PFSK-1 (cell line): ENCODE data around the gene CCDC93.

Experiments
- FOXP2 ChIP-seq: optimal IDR thresholded peaks from 2 replicates; pipeline ENCODE3; 2011; ENCODE audit warnings: borderline replicate concordance, control low read depth, inconsistent platforms; ENCODE audit not compliant: insufficient read depth; ENCODE audit errors: extremely low read length, extremely low read depth
- POLR2AphosphoS5 ChIP-seq: IDR thresholded peaks from 2 replicates; pipeline ENCODE4 v1.6.1; 2012; ENCODE audit warnings: low read depth, mild to moderate bottlenecking, control low read depth, low read length, moderate library complexity
- SIN3A ChIP-seq: IDR thresholded peaks from 2 replicates; pipeline ENCODE4 v1.6.1; 2012; ENCODE audit warnings: mild to moderate bottlenecking, low read length, moderate library complexity, borderline replicate concordance; ENCODE audit not compliant: insufficient read depth
- TAF1 ChIP-seq: IDR thresholded peaks from 2 replicates; pipeline ENCODE4 v1.6.1; 2012; ENCODE audit warnings: low read length, control low read depth, borderline replicate concordance; ENCODE audit not compliant: insufficient read depth
- TF ChIP-seq, protein P1 (sequence below), 2 experiments: IDR thresholded peaks; 2 replicates each; pipeline versions ENCODE4 v1.6.1 to v1.8.0; 2011 to 2012; ENCODE audit warnings: low read depth in 2 of 2, low read length in 2 of 2, control low read depth in 1 of 2, inconsistent platforms in 1 of 2, mild to moderate bottlenecking in 1 of 2, moderate library complexity in 1 of 2; ENCODE audit not compliant: insufficient read depth in 1 of 2

Gene CCDC93

DNA sequence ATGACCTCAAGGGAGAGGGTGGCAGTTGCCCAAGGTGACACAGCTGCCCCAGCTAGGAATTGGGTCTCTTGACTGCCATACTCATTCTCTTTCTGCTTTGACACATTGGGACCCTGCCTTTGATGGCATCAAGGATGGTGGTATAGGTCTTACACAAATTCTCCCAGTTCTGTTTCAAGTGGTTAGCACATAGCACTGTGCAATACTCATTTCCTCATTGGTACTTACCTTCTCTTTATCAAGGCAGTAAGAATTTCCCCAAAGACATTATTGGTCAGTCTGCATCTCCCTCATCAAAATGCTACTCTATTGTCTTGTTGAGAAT lies 35.9 kb upstream of the CCDC93 start:
- TF ChIP-seq, protein P1, sequence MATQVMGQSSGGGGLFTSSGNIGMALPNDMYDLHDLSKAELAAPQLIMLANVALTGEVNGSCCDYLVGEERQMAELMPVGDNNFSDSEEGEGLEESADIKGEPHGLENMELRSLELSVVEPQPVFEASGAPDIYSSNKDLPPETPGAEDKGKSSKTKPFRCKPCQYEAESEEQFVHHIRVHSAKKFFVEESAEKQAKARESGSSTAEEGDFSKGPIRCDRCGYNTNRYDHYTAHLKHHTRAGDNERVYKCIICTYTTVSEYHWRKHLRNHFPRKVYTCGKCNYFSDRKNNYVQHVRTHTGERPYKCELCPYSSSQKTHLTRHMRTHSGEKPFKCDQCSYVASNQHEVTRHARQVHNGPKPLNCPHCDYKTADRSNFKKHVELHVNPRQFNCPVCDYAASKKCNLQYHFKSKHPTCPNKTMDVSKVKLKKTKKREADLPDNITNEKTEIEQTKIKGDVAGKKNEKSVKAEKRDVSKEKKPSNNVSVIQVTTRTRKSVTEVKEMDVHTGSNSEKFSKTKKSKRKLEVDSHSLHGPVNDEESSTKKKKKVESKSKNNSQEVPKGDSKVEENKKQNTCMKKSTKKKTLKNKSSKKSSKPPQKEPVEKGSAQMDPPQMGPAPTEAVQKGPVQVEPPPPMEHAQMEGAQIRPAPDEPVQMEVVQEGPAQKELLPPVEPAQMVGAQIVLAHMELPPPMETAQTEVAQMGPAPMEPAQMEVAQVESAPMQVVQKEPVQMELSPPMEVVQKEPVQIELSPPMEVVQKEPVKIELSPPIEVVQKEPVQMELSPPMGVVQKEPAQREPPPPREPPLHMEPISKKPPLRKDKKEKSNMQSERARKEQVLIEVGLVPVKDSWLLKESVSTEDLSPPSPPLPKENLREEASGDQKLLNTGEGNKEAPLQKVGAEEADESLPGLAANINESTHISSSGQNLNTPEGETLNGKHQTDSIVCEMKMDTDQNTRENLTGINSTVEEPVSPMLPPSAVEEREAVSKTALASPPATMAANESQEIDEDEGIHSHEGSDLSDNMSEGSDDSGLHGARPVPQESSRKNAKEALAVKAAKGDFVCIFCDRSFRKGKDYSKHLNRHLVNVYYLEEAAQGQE (IDR thresholded peaks at IDR 0.05; ENCODE audit: insufficient read depth in 1 of 2, low read depth in 2 of 2, low read length in 2 of 2): no peak
- TF ChIP-seq TAF1 (no peak), POLR2AphosphoS5 (no peak), SIN3A (no peak), FOXP2 (no peak)

DNA sequence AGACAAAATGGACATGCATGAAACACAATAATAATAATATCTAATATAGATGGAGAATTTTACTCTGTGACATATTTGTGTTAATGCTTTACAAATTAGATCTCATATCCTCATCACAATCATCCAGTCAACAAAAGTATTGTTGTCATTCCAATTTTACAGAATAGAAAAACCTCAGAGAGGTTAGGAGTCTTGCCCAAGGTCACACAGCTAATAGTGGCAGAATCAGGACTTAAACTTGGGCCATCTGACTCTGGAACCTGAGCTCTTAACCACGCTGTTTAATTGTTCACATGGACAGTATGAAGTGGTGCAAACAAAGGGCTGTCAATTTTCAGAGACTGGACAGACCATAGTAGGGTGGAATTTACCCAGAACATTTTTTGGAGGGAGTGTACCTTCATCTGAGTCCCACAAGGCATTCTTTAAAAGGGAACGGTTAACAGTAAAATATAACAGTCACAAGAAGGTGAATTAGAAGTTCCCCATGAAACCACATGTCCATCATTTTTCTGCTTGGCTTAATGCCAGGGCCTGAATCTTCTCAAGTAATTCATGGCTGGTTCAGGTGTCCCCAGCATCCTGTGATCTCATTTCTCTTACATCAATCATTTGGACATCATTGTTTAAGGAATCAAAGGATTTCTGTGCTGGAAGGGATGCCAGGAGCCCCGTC lies 35.4 kb upstream of the CCDC93 start:
- no peak for TF ChIP-seq POLR2AphosphoS5
- TF ChIP-seq, protein P1 (IDR thresholded peaks at IDR 0.05; ENCODE audit: insufficient read depth in 1 of 2, low read depth in 2 of 2, low read length in 2 of 2): no peak
- TF ChIP-seq SIN3A: no peak
- no peak for TF ChIP-seq FOXP2
- no peak for TF ChIP-seq TAF1

DNA sequence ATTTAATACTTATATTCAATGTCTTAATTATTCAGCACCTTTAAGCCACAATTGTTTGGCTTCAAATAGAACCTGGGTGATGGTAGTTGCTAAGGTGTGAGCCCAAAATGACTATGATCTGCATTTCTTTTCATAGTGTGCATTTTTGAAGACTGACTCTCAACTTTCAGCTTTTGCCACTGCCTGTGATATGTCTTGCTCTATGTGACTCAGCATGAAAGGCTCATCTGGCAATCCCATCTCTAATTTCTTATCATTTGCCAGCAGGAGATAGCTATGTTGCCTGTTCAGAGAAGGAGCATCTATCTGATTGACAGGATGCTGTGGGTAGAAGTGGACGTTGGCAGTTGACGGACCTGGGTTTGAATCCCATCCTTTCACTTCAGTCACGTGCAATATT lies 34.5 kb upstream of the CCDC93 start:
- TF ChIP-seq, protein P1 (IDR thresholded peaks at IDR 0.05; ENCODE audit: insufficient read depth in 1 of 2, low read depth in 2 of 2, low read length in 2 of 2): no peak
- TF ChIP-seq POLR2AphosphoS5 (no peak), TAF1 (no peak), SIN3A (no peak), FOXP2 (no peak)

DNA sequence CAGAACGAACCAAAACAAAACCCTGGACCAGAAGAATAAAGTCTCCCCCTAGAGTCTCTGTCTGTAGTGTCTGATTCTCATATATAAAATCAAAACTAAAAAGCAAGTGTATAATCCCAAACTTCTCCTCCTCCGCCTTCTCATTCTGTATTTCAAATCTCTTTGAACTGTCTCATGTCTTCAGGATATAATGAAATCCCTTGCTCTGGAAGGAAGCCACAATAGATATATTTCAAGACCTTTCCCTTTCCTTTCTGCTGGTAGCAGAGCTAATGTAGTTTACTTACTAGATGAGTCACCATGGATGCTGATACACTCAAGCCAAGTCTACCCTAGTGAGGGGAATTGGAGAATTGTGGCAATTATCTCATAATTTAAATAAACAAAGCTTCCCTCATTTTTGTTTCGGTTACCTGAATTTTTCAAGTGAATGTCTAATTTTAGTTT lies 33.5 kb upstream of the CCDC93 start:
- TF ChIP-seq FOXP2 (no peak), TAF1 (no peak), SIN3A (no peak), POLR2AphosphoS5 (no peak)
- TF ChIP-seq, protein P1 (IDR thresholded peaks at IDR 0.05; ENCODE audit: insufficient read depth in 1 of 2, low read depth in 2 of 2, low read length in 2 of 2): no peak

DNA sequence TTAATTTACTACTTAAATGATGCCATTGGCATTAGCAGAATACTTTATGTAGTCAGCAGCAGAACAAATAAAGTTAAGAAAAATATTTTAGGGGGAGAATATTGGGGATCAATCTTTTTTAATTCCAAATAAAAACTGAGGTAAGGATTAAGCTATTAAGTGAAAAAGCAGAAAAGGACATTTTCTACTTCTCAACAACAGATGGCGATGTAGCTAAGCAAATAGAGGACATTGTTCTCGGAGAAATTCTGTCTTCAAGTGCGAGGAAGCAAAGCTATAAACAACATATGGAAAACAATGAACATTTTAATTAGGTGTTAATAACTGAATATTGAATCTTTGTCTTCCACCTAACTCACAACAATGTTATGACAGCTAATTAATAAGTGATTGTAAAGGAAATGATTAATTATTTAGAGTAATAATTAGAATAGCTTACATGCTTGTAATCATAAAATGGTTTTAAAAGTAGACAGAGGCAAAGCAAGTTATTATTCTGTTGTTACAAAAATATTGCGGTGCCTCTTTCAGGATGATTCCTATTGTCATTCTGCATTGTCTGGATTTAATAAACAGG lies 32.9 kb upstream of the CCDC93 start:
- TF ChIP-seq, protein P1 (IDR thresholded peaks at IDR 0.05; ENCODE audit: insufficient read depth in 1 of 2, low read depth in 2 of 2, low read length in 2 of 2): no peak
- no peak for TF ChIP-seq POLR2AphosphoS5
- TF ChIP-seq SIN3A: no peak
- TF ChIP-seq FOXP2: no peak
- no peak for TF ChIP-seq TAF1
